OCI-LY3 (cell line): ENCODE measurements around the gene TRIO.

Experiments
- H2AFZ ChIP-seq: fragments of 200-600, 300-600 bp; shearing (Covaris generic); 2 replicates; pipeline ENCODE4 v1.6.0; 2014; ENCODE audit warnings: antibody characterized with exemption, low read depth, low read length
- H3K27ac ChIP-seq: fragments of 200-600, 300-600 bp; sonication (generic); 2 replicates; pipeline ENCODE4 v1.5.1; 2014; ENCODE audit warnings: mild to moderate bottlenecking, low read length, moderate library complexity, mixed read lengths
- H3K27me3 ChIP-seq: fragments of 200-600, 300-600 bp; sonication (generic); 2 replicates; pipeline ENCODE4 v1.6.1; 2014; ENCODE audit warnings: low read depth, low read length, mixed read lengths
- H3K36me3 ChIP-seq: fragments of 200-600, 300-600 bp; sonication (generic); replicated peaks from 2 replicates; pipeline ENCODE3; 2014; ENCODE audit warnings: low read depth, low read length, mixed read lengths
- H3K4me1 ChIP-seq: fragments of 300-600, 200-600 bp; sonication (generic); 2 replicates; pipeline ENCODE4 v1.6.1; 2014; ENCODE audit warnings: low read length, mixed read lengths
- H3K4me2 ChIP-seq: fragments of 200-600, 300-600 bp; sonication (generic); 2 replicates; pipeline ENCODE4 v1.6.1; 2014; ENCODE audit warnings: low read length, mixed read lengths
- H3K4me3 ChIP-seq: fragments of 300-600, 200-600 bp; sonication (generic); 2 replicates; pipeline ENCODE4 v1.5.1; 2014; ENCODE audit warnings: antibody characterized with exemption, mild to moderate bottlenecking, low read length, moderate library complexity
- H3K79me2 ChIP-seq: fragments of 300-600, 200-600 bp; shearing (Covaris generic); 2 replicates; pipeline ENCODE4 v1.6.1; 2014; ENCODE audit warnings: mild to moderate bottlenecking, low read length, mixed read lengths
- H3K9ac ChIP-seq: fragments of 300-600, 200-600 bp; shearing (Covaris generic); 2 replicates; pipeline ENCODE4 v1.6.0; 2014; ENCODE audit warnings: mild to moderate bottlenecking, low read length, moderate library complexity
- H3K9me3 ChIP-seq: fragments of 200-600, 300-600 bp; shearing (Covaris generic); 2 replicates; pipeline ENCODE4 v1.6.1; 2014; ENCODE audit warnings: low read length, mixed read lengths; ENCODE audit not compliant: insufficient read depth
- H4K20me1 ChIP-seq: fragments of 200-600, 300-600 bp; sonication (generic); 2 replicates; pipeline ENCODE4 v1.6.1; 2016; ENCODE audit warnings: low read length, mixed read lengths; ENCODE audit not compliant: insufficient read depth
- CTCF ChIP-seq: fragments of 200-600, 300-600 bp; sonication (generic); IDR thresholded peaks from 2 replicates; pipeline ENCODE4 v1.5.1; 2014; ENCODE audit warnings: antibody characterized with exemption, low read length, low read depth
- EZH2phosphoT487 ChIP-seq: fragments of 200-600 bp; shearing (Covaris generic); IDR thresholded peaks from 2 replicates; pipeline ENCODE4 v1.6.1; 2018; ENCODE audit warnings: antibody characterized with exemption, mixed run types, low read depth

The TRIO gene

GRCh38 chr5:14395411-14395810 lies 252.3 kb downstream of the TRIO start:
- TF ChIP-seq EZH2phosphoT487 (no peak), CTCF (no peak)
- no peaks in the 10 kb centered on the region for H3K4me1 ChIP-seq
- no peak overlapping the region for H2AFZ ChIP-seq
- H3K79me2 ChIP-seq, result no peaks in the 10 kb centered on the region
- H3K4me3 ChIP-seq, result no peak overlapping the region
- no peak overlapping the region for H3K4me2 ChIP-seq
- H3K27me3 ChIP-seq, result 0 out of 2 replicates have a peak, but pooled peaks cover 9% of the 10 kb centered on the region
- no peaks in the 10 kb centered on the region for H4K20me1 ChIP-seq
- H3K36me3 ChIP-seq, result no peaks in the 10 kb centered on the region
- H3K9me3 ChIP-seq, result no peaks in the 10 kb centered on the region
- no peak overlapping the region for H3K27ac ChIP-seq
- H3K9ac ChIP-seq, result no peak overlapping the region

DNA sequence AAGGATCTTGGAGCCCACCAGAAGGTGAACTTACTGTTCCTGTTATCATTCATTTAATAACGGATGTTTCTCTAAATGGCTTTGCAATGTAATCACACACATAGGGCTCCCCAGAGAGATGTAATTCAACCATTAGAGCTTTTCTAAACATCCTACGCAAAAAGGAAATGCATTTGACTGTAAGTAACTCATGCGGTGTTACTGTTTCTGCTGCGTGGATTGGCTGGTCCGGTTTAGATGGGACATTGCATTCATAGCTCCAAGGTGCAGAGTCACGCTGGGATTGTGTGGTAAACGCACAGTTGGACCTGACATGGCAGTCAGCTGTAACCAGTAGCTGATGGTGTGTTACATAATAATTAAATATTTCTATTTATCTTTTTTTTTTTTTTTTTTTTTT lies 252.9 kb downstream of the TRIO start:
- Histone ChIP-seq H3K27ac (no peak overlapping the region), H3K4me3 (no peak overlapping the region), H3K9me3 (no peaks in the 10 kb centered on the region), H3K36me3 (no peaks in the 10 kb centered on the region), H3K27me3 (0 out of 2 replicates have a peak, but pooled peaks cover 9% of the 10 kb centered on the region), H3K79me2 (no peaks in the 10 kb centered on the region), H3K9ac (no peak overlapping the region), H3K4me2 (no peak overlapping the region), H2AFZ (no peak overlapping the region), H3K4me1 (no peaks in the 10 kb centered on the region), H4K20me1 (no peaks in the 10 kb centered on the region)
- TF ChIP-seq CTCF (no peak), EZH2phosphoT487 (no peak)

DNA sequence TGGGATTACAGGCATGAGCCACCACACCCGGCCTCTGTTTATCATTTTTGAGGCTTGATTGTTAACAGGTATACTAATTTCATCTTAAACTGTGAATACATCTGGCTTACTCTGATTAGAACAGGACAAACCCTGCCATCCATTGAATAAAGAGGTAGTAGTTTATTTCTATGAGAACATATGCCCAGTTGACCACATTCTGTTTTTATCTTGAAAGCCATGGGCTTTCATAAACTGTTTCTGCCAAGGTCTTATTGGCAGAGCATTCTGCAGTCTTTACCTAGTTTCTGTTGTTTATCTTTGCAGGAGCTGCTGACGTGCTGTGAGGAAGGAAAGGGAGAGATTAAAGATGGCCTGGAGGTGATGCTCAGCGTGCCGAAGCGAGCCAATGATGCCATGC lies 253.6 kb downstream of the TRIO start:
- Histone ChIP-seq H3K27me3 (0 out of 2 replicates have a peak, but pooled peaks cover 9% of the 10 kb centered on the region), H3K9me3 (no peaks in the 10 kb centered on the region), H3K9ac (no peak overlapping the region), H3K27ac (no peak overlapping the region), H3K36me3 (no peaks in the 10 kb centered on the region), H2AFZ (no peak overlapping the region), H3K4me2 (no peak overlapping the region), H3K79me2 (no peaks in the 10 kb centered on the region), H3K4me3 (no peak overlapping the region), H4K20me1 (no peaks in the 10 kb centered on the region), H3K4me1 (no peaks in the 10 kb centered on the region)
- no peak for TF ChIP-seq EZH2phosphoT487

GRCh38 chr5:14397717-14398116 lies 254.6 kb downstream of the TRIO start:
- Histone ChIP-seq H3K79me2 (no peaks in the 10 kb centered on the region), H3K4me1 (no peaks in the 10 kb centered on the region), H3K4me2 (no peak overlapping the region), H4K20me1 (no peaks in the 10 kb centered on the region), H2AFZ (no peak overlapping the region), H3K9ac (no peak overlapping the region), H3K27ac (no peak overlapping the region), H3K27me3 (0 out of 2 replicates have a peak, but pooled peaks cover 9% of the 10 kb centered on the region), H3K9me3 (no peaks in the 10 kb centered on the region), H3K36me3 (no peaks in the 10 kb centered on the region), H3K4me3 (no peak overlapping the region)
- TF ChIP-seq EZH2phosphoT487 (no peak), CTCF (no peak)
